Left forelimb (tissue), 1 donor: ENCODE data around the gene GIPR.
A peak's percentile ranks its signal among the peaks of the same experiment; 100 is the strongest.
"Not testable (repeated sequence)": the region's sequence is repeated elsewhere in the genome, so short reads cannot be mapped to it uniquely, and the experiment has no call there.

ENCODE experiments used
- DNase-seq: peaks from one replicate; pipeline ENCODE4 v3.0.0-alpha.2; 2018; ENCODE audit warnings: low spot score

GIPR gene

GRCh38 chr19:45645631-45646344 is 22.2 kb upstream of the GIPR start:
- DNase-seq = peak; percentile 84

- DNase-seq = no peak
Measured at GRCh38 chr19:45646345-45646698, 21.7 kb upstream of the GIPR start.

GRCh38 chr19:45650722-45651121 is 17.3 kb upstream of the GIPR start:
- DNase-seq = no peak

- DNase-seq = no peak
Measured at GRCh38 chr19:45653634-45654033, 14.4 kb upstream of the GIPR start.

- no peak for DNase-seq
Measured at GRCh38 chr19:45655073-45655472, 12.9 kb upstream of the GIPR start.

GRCh38 chr19:45657520-45658167 is 10.4 kb upstream of the GIPR start:
- DNase-seq = no peak

- DNase-seq = no peak
Measured at GRCh38 chr19:45659096-45659729, 8.8 kb upstream of the GIPR start.

GRCh38 chr19:45660636-45661035 is 7.4 kb upstream of the GIPR start:
- no peak for DNase-seq

GRCh38 chr19:45663800-45664199 is 4.2 kb upstream of the GIPR start:
- DNase-seq = no peak

- DNase-seq = no peak
Measured at GRCh38 chr19:45664575-45664974, 3.4 kb upstream of the GIPR start.

GRCh38 chr19:45668342-45668871 is 386 bp downstream of the GIPR start:
- no peak for DNase-seq

GRCh38 chr19:45670670-45671453 is 2.8 kb downstream of the GIPR start:
- DNase-seq = no peak

- no peak for DNase-seq
Measured at GRCh38 chr19:45674946-45675345, 6.9 kb downstream of the GIPR start.

GRCh38 chr19:45676851-45677263 is 8.8 kb downstream of the GIPR start:
- DNase-seq = no peak

- DNase-seq = no peak
Measured at GRCh38 chr19:45677351-45678230, 9.6 kb downstream of the GIPR start.

GRCh38 chr19:45681391-45682015 is 13.5 kb downstream of the GIPR start:
- DNase-seq = peak; percentile 82

- no peak for DNase-seq
Measured at GRCh38 chr19:45682117-45682516, 14.1 kb downstream of the GIPR start.

- no peak for DNase-seq
Measured at GRCh38 chr19:45682908-45683307, 14.9 kb downstream of the GIPR start.

- not testable (repeated sequence) for DNase-seq
Measured at GRCh38 chr19:45685045-45685444, 17.0 kb downstream of the GIPR start.

GRCh38 chr19:45687599-45687998 is 19.6 kb downstream of the GIPR start:
- no peak for DNase-seq
